GM08714 (cell line): Measurements from ENCODE around the gene CLDN18.

ENCODE experiments used
- H3K4me3 ChIP-seq: fragments of 200-500 bp; sonication (Bioruptor generic); 2 replicates; pipeline ENCODE4 v1.5.1; 2014; ENCODE audit warnings: mild to moderate bottlenecking, low read length, inconsistent platforms
- ZNF274 ChIP-seq: IDR thresholded peaks from 2 replicates; pipeline ENCODE4 v1.6.1; 2012; ENCODE audit warnings: mild to moderate bottlenecking, low read depth, low read length

CLDN18 gene

GRCh38 chr3:138007898-138008297 lies 2.1 kb upstream of the CLDN18 start:
- TF ChIP-seq ZNF274 = no peak
- no peak overlapping the region for H3K4me3 ChIP-seq

- H3K4me3 ChIP-seq = no peak overlapping the region
- no peak for TF ChIP-seq ZNF274
Observed at GRCh38 chr3:138010273-138010590, 267 bp downstream of the CLDN18 start.

- H3K4me3 ChIP-seq = no peak overlapping the region
- TF ChIP-seq ZNF274 = no peak
Observed at GRCh38 chr3:138011722-138012121, 1.8 kb downstream of the CLDN18 start.

GRCh38 chr3:138012526-138012925 lies 2.6 kb downstream of the CLDN18 start:
- TF ChIP-seq ZNF274 = no peak
- no peak overlapping the region for H3K4me3 ChIP-seq

- no peak overlapping the region for H3K4me3 ChIP-seq
- no peak for TF ChIP-seq ZNF274
Observed at GRCh38 chr3:138016065-138016464, 6.1 kb downstream of the CLDN18 start.

GRCh38 chr3:138019281-138020069 lies 9.5 kb downstream of the CLDN18 start:
- TF ChIP-seq ZNF274 = no peak
- no peak overlapping the region for H3K4me3 ChIP-seq

- no peak overlapping the region for H3K4me3 ChIP-seq
- TF ChIP-seq ZNF274 = no peak
Observed at GRCh38 chr3:138023754-138024153, 13.8 kb downstream of the CLDN18 start.

GRCh38 chr3:138025553-138025952 lies 15.6 kb downstream of the CLDN18 start:
- H3K4me3 ChIP-seq = no peak overlapping the region
- TF ChIP-seq ZNF274 = no peak

- H3K4me3 ChIP-seq = no peak overlapping the region
- TF ChIP-seq ZNF274 = no peak
Observed at GRCh38 chr3:138027821-138028220, 17.9 kb downstream of the CLDN18 start.

- H3K4me3 ChIP-seq = no peak overlapping the region
- no peak for TF ChIP-seq ZNF274
Observed at GRCh38 chr3:138030734-138031280, 20.8 kb downstream of the CLDN18 start.

- TF ChIP-seq ZNF274 = no peak
Observed at GRCh38 chr3:138031536-138031935, 21.6 kb downstream of the CLDN18 start.

GRCh38 chr3:138032567-138032966 lies 22.6 kb downstream of the CLDN18 start:
- TF ChIP-seq ZNF274 = no peak
- H3K4me3 ChIP-seq = no peak overlapping the region

More at GRCh38 chr3:138031536-138031935, 21.6 kb downstream of the CLDN18 start:
- H3K4me3 ChIP-seq = no peak overlapping the region

- no peak overlapping the region for H3K4me3 ChIP-seq
- no peak for TF ChIP-seq ZNF274
Observed at GRCh38 chr3:138033202-138033691, 23.3 kb downstream of the CLDN18 start.

- TF ChIP-seq ZNF274 = no peak
- no peak overlapping the region for H3K4me3 ChIP-seq
Observed at GRCh38 chr3:138034918-138035317, 25.0 kb downstream of the CLDN18 start.

- H3K4me3 ChIP-seq = no peak overlapping the region
- no peak for TF ChIP-seq ZNF274
Observed at GRCh38 chr3:138036572-138036971, 26.6 kb downstream of the CLDN18 start.
